OCI-LY3 (cell line): Measurements from ENCODE around the gene MAPK7.

Experiments
- EZH2phosphoT487 ChIP-seq: fragments of 200-600 bp; shearing (Covaris generic); IDR thresholded peaks from 2 replicates; pipeline ENCODE4 v1.6.1; 2018; ENCODE audit warnings: antibody characterized with exemption, mixed run types, low read depth
- TF ChIP-seq, protein P1 (sequence below): fragments of 200-600, 300-600 bp; sonication (generic); IDR thresholded peaks from 2 replicates; pipeline ENCODE4 v1.5.1; 2014; ENCODE audit warnings: antibody characterized with exemption, low read length, low read depth

DNA sequence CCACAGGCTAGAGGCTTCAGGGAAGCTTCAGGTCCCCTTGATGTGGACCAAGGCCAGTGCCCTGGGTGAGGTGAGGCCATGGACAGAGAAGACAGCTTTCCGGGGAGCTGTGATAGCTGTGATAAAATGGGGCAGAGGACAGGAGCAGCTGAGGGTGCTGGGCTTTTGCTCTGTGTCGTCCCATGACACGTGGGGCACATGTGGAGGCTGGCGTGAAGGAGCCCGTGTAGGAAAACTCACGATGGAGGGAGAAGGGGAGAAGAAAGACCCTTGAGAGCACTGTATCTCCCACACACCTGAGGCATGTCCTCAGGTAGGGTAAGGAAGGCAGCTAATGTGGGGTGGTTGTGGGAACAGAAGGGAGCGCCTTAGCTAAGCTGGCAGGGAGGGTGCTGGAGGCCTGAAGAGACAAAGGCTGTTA lies 37.1 kb upstream of the MAPK7 start:
- TF ChIP-seq, protein P1, sequence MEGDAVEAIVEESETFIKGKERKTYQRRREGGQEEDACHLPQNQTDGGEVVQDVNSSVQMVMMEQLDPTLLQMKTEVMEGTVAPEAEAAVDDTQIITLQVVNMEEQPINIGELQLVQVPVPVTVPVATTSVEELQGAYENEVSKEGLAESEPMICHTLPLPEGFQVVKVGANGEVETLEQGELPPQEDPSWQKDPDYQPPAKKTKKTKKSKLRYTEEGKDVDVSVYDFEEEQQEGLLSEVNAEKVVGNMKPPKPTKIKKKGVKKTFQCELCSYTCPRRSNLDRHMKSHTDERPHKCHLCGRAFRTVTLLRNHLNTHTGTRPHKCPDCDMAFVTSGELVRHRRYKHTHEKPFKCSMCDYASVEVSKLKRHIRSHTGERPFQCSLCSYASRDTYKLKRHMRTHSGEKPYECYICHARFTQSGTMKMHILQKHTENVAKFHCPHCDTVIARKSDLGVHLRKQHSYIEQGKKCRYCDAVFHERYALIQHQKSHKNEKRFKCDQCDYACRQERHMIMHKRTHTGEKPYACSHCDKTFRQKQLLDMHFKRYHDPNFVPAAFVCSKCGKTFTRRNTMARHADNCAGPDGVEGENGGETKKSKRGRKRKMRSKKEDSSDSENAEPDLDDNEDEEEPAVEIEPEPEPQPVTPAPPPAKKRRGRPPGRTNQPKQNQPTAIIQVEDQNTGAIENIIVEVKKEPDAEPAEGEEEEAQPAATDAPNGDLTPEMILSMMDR = no peak
- no peak for TF ChIP-seq EZH2phosphoT487
